WTC11 (cell line): ENCODE data around the gene GALNT15. TPM values are rescaled to one million over a fixed set of nuclear protein-coding genes. Genes with fewer than 3 reads are reported as not detected.

ENCODE experiments used
- ATAC-seq: fragments of 200-7000 bp; cut with Tn5 transposase; 2 replicates; pipeline ENCODE4 v1.10.0; 2021; ENCODE audit warnings: mild to moderate bottlenecking, moderate library complexity
- CTCF ChIA-PET: fragments of 300-600 bp; sonication (Branson Sonifier 250); formaldehyde crosslinking; loops from one replicate; lab custom pipeline; 2021; ENCODE audit warnings: antibody characterized with exemption; lab: Charles Lee
- POLR2A ChIA-PET: fragments of 350-600 bp; sonication (Branson Sonifier 250); formaldehyde crosslinking; loops from one replicate; lab custom pipeline; 2021; ENCODE audit warnings: antibody characterized with exemption; lab: Charles Lee
- DNase-seq: peaks from one replicate; pipeline ENCODE4 v3.0.0; 2021; ENCODE audit warnings: low spot score
- H3K27ac Mint-ChIP-seq: 2 replicates; pipeline ENCODE4 v1.8.0; 2021; ENCODE audit warnings: mixed read lengths
- H3K27me3 Mint-ChIP-seq: 2 replicates; pipeline ENCODE4 v1.8.0; 2021; ENCODE audit warnings: low read depth, mild to moderate bottlenecking, moderate library complexity, mixed read lengths
- H3K36me3 Mint-ChIP-seq: 2 replicates; pipeline ENCODE4 v1.8.0; 2021; ENCODE audit warnings: mixed read lengths
- H3K4me1 Mint-ChIP-seq: 2 replicates; pipeline ENCODE4 v1.8.0; 2022; ENCODE audit warnings: mixed read lengths
- H3K4me3 Mint-ChIP-seq: 2 replicates; pipeline ENCODE4 v1.8.0; 2021; ENCODE audit warnings: mild to moderate bottlenecking, moderate library complexity, mixed read lengths
- H3K9me3 Mint-ChIP-seq: 2 replicates; pipeline ENCODE4 v1.8.0; 2021; ENCODE audit warnings: mixed read lengths
- ARID4B ChIP-seq: sonication (generic); formaldehyde crosslinking; IDR thresholded peaks from 2 replicates; pipeline ENCODE4 v1.8.0; 2023; ENCODE audit warnings: missing genetic modification reagents, mild to moderate bottlenecking, borderline replicate concordance
- CDX4 ChIP-seq: fragments of 250-450 bp; sonication (Bioruptor Pico); IDR thresholded peaks from 2 replicates; pipeline ENCODE4 v1.9.0; 2021; ENCODE audit warnings: moderate library complexity, mild to moderate bottlenecking, inconsistent platforms, borderline replicate concordance
- E2F4 ChIP-seq: sonication (generic); formaldehyde crosslinking; IDR thresholded peaks from 2 replicates; pipeline ENCODE4 v1.8.1; 2022; ENCODE audit warnings: low read depth, mild to moderate bottlenecking, moderate library complexity, missing genetic modification reagents, borderline replicate concordance
- E2F5 ChIP-seq: sonication (generic); formaldehyde crosslinking; IDR thresholded peaks from 2 replicates; pipeline ENCODE4 v1.8.1; 2022; ENCODE audit warnings: mild to moderate bottlenecking, moderate library complexity, missing genetic modification reagents
- FOXP4 ChIP-seq: sonication (generic); formaldehyde crosslinking; IDR thresholded peaks from 2 replicates; pipeline ENCODE4 v1.8.0; 2022; ENCODE audit warnings: mild to moderate bottlenecking, missing genetic modification reagents
- GABPB1 ChIP-seq: sonication (generic); formaldehyde crosslinking; IDR thresholded peaks from 2 replicates; pipeline ENCODE4 v1.8.1; 2023; ENCODE audit warnings: mild to moderate bottlenecking, missing genetic modification reagents
- GRHL2 ChIP-seq: fragments of 250-450 bp; sonication (Bioruptor Pico); IDR thresholded peaks from 2 replicates; pipeline ENCODE4 v1.8.0; 2022; ENCODE audit warnings: mild to moderate bottlenecking, moderate library complexity; ENCODE audit not compliant: insufficient replicate concordance, severe bottlenecking
- HMGA2 ChIP-seq: fragments of 250-450 bp; sonication (Bioruptor Pico); IDR thresholded peaks from 2 replicates; pipeline ENCODE4 v1.4.0; 2021; ENCODE audit warnings: mild to moderate bottlenecking, moderate library complexity
- JUN ChIP-seq: sonication (generic); formaldehyde crosslinking; IDR thresholded peaks from 2 replicates; pipeline ENCODE4 v1.8.0; 2023; ENCODE audit warnings: mild to moderate bottlenecking, missing genetic modification reagents
- MYBL2 ChIP-seq: sonication (generic); formaldehyde crosslinking; IDR thresholded peaks from 2 replicates; pipeline ENCODE4 v1.8.1; 2023; ENCODE audit warnings: mild to moderate bottlenecking, moderate library complexity, missing genetic modification reagents
- OVOL2 ChIP-seq: fragments of 250-450 bp; sonication (Bioruptor Pico); IDR thresholded peaks from 2 replicates; pipeline ENCODE4 v1.9.0; 2021; ENCODE audit warnings: mild to moderate bottlenecking, borderline replicate concordance
- SMAD3 ChIP-seq: sonication (generic); formaldehyde crosslinking; IDR thresholded peaks from 2 replicates; pipeline ENCODE4 v1.8.0; 2022; ENCODE audit warnings: missing genetic modification reagents, mild to moderate bottlenecking, borderline replicate concordance
- SOX15 ChIP-seq: fragments of 250-450 bp; sonication (Bioruptor Pico); IDR thresholded peaks from 2 replicates; pipeline ENCODE4 v1.9.0; 2021; ENCODE audit warnings: mild to moderate bottlenecking
- TEAD1 ChIP-seq: sonication (generic); formaldehyde crosslinking; IDR thresholded peaks from 2 replicates; pipeline ENCODE4 v1.8.0; 2022; ENCODE audit warnings: mild to moderate bottlenecking, missing genetic modification reagents
- ZBTB21 ChIP-seq: sonication (generic); formaldehyde crosslinking; IDR thresholded peaks from 2 replicates; pipeline ENCODE4 v1.8.1; 2023; ENCODE audit warnings: mild to moderate bottlenecking, missing genetic modification reagents, borderline replicate concordance
- ZNF121 ChIP-seq: sonication (generic); formaldehyde crosslinking; IDR thresholded peaks from 2 replicates; pipeline ENCODE4 v1.8.0; 2023; ENCODE audit warnings: missing genetic modification reagents
- ZNF263 ChIP-seq: sonication (generic); formaldehyde crosslinking; IDR thresholded peaks from 2 replicates; pipeline ENCODE4 v1.8.1; 2022; ENCODE audit warnings: low read depth, mild to moderate bottlenecking, moderate library complexity, missing genetic modification reagents
- ZNF317 ChIP-seq: sonication (generic); formaldehyde crosslinking; IDR thresholded peaks from 2 replicates; pipeline ENCODE4 v1.8.1; 2023; ENCODE audit warnings: low read depth, mild to moderate bottlenecking, moderate library complexity, missing genetic modification reagents, borderline replicate concordance
- ZNF671 ChIP-seq: fragments of 250-450 bp; sonication (Bioruptor Pico); IDR thresholded peaks from 2 replicates; pipeline ENCODE4 v1.8.0; 2021; ENCODE audit warnings: mild to moderate bottlenecking
- ZSCAN18 ChIP-seq: fragments of 250-450 bp; sonication (Bioruptor Pico); IDR thresholded peaks from 2 replicates; pipeline ENCODE4 v2.1.2; 2022; ENCODE audit warnings: mild to moderate bottlenecking, moderate library complexity
- total RNA-seq: library from RNA; stranded (reverse); gene quantifications from 3 replicates; pipeline ENCODE4 v1.2.3, GENCODE V29; 2021

Gene GALNT15
- total RNA-seq, 1 experiment from 2014 or later: 0.15 TPM

GRCh38 chr3:16224325-16224724 is 49.8 kb downstream of the GALNT15 start (continued):
- TF ChIP-seq JUN (CRISPR knock-in tag): no peak

GRCh38 chr3:16227566-16227965 is 53.1 kb downstream of the GALNT15 start:
- no peaks in the 10 kb centered on the region; the same call in 1 of the 2 replicates for H3K4me1 Mint-ChIP-seq
- ChIA-PET POLR2A (no interaction called here), CTCF (no interaction called here)
- no peaks in the 10 kb centered on the region for H3K27me3 Mint-ChIP-seq
- H3K4me3 Mint-ChIP-seq: no peak overlapping the region
- DNase-seq (no peak), ATAC-seq (no peak)
- no peaks in the 10 kb centered on the region for H3K36me3 Mint-ChIP-seq
- no peak overlapping the region for H3K27ac Mint-ChIP-seq
- TF ChIP-seq ZNF121 (no peak), ARID4B (CRISPR knock-in tag) (no peak), SMAD3 (CRISPR knock-in tag) (no peak), TEAD1 (CRISPR knock-in tag) (no peak), CDX4 (CRISPR knock-in tag) (no peak), GABPB1 (CRISPR knock-in tag) (no peak), ZSCAN18 (CRISPR knock-in tag) (no peak), MYBL2 (CRISPR knock-in tag) (no peak), ZNF263 (CRISPR knock-in tag) (no peak), ZNF671 (CRISPR knock-in tag) (no peak), E2F5 (CRISPR knock-in tag) (no peak), ZNF317 (CRISPR knock-in tag) (no peak), SOX15 (CRISPR knock-in tag) (no peak)
- H3K9me3 Mint-ChIP-seq: peaks cover 9% of the 10 kb centered on the region

GRCh38 chr3:16229681-16230080 is 55.2 kb downstream of the GALNT15 start:
- Mint-ChIP-seq H3K27ac (no peak overlapping the region), H3K27me3 (no peaks in the 10 kb centered on the region), H3K4me3 (no peak overlapping the region), H3K36me3 (no peaks in the 10 kb centered on the region), H3K9me3 (peaks cover 9% of the 10 kb centered on the region), H3K4me1 (no peaks in the 10 kb centered on the region; the same call in 1 of the 2 replicates)
- ChIA-PET CTCF (no interaction called here), POLR2A (no interaction called here)
- no peak for ATAC-seq
- DNase-seq: no peak
- TF ChIP-seq HMGA2 (CRISPR knock-in tag) (no peak), GABPB1 (CRISPR knock-in tag) (no peak), FOXP4 (no peak), ZBTB21 (CRISPR knock-in tag) (no peak), E2F4 (CRISPR knock-in tag) (no peak), OVOL2 (CRISPR knock-in tag) (no peak), GRHL2 (CRISPR knock-in tag) (no peak), ZSCAN18 (CRISPR knock-in tag) (no peak)
